TTC549 (cell line): ENCODE data around the gene TNNT3.
"Not testable (repeated sequence)": the region's sequence is repeated elsewhere in the genome, so short reads cannot be mapped to it uniquely, and the experiment has no call there.

Experiments
- FAIRE-seq: peaks from 2 replicates; lab custom pipeline; 2012; peaks lifted over from hg19 to GRCh38; lab: Jason Lieb, UNC

TNNT3 gene

GRCh38 chr11:1881442-1882264 is 37.9 kb upstream of the TNNT3 start:
- no peak for FAIRE-seq

DNA sequence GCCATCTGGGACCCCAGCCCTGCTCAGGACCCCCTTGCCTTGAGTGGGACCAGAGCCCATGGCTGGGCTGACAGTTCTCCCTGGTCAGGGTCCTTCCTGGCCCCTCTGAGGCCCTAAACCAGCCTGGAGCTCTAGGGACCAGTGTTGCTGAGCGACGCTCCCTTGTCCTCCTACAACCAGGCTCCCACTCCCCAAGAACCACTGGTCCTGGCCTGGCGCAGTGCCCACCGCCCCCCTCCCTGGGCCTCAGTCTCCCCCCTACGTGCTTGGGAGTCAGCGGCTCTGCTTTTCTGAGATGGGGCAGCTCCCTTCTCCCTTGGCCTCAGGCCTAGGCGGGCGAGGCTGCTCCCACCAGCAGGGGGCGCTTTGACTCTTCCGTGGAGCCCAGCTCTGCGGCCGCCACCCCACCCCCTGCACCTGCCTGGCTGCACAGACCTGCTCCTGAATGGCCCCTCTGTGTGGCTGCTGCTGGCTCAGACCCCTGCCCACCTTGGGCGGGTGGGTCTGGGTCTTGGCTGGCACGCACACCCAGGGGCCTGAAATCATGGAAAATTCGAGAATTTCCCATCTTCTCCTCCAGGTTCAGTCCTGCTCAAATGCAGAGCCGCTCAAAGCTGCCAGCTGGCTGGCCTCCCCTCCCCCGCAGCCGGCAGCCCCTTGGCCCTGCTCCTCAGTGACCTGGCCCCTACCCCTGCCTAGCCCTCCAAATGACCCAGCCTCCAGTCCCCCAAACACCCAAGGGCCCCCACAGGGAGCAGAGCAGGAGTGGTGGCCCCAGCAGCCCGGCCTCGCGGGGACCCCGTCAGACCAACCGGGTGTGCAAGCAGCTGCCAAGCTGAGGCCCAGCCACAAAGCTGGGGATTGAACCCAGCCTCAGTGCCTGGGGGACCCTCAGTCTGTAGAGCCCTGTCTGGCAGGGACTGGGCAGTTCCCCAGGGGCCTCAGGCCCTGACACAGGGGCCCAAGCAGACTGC is 37.0 kb upstream of the TNNT3 start:
- no peak for FAIRE-seq

DNA sequence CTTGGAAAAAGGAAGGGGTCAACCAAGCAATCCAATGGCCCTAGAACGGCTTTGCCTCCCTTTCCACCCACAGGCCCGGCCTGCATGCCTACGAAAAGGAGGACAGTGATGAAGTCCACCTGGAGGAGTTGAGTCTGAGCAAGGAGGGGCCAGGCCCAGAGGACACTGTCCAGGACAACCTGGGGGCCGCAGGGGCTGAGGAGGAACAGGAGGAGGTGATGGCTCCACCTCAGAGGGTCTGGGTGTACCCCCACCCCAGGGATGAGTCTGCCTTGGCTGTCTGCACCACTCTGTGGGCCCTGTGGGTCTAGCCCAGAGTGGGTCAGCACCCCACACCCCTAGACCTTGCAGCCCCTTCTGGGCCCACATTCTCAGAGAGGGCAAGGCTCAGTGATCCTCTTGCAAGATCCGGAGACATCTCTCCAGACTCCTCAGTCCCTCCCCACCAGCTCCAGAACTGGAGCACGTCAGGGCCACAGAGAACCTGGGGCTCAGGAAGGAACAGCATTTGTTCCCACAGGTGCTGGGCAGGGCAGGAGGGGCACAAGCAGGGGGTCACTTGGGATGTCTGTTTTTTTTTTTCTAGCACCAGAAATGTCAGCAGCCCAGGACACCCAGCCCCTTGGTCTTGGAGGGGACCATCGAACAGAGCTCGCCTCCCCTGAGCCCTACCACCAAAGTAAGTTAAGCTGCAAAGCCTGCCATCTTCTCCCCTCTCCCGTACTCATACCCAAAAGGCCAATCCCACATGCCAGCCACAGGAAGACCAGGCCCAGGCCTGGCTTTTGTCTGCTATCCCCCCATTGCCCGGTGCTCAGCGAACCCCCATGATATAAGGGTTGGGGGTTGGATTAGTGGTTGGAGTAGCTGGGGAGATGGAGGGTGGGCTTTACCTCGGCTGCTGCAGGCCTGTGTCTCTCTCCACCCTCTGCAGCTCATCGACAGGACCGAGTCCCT is 35.9 kb upstream of the TNNT3 start:
- no peak for FAIRE-seq

DNA sequence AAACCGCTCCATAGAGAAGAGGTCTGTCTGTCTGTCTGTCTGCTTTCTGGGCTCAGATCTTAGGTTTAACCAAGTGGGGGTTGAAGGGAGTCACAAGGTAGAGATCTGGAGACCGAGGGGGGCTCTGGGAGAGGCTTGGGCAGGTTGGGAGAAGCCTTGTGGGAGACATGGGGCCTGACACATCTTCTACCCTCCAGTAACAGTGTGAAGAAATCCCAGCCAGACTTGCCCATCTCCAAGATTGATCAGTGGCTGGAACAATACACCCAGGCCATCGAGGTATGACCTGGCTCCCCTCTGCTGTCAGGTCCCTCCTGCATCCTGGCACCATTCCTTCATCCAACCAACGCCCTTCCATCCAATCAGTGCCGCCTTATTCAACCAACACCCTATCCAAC is 35.2 kb upstream of the TNNT3 start:
- FAIRE-seq = no peak

DNA sequence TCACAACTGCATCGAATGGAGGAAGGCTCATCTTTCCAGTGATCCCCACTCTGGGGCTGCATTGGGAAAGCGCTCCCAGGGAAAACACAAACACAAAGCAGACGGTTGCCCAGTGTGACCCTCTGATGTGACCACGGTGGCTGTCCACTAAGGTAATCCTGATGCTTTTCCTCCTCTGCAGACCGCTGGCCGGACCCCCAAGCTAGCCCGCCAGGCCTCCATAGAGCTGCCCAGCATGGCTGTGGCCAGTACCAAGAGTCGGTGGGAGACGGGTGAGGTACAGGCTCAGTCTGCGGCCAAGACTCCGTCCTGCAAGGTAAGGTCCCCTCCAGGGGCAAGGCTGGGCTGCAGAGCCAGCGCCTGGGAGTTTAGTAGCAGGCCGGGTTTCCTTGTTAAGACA is 33.0 kb upstream of the TNNT3 start:
- not testable (repeated sequence) for FAIRE-seq

GRCh38 chr11:1887451-1888346 is 31.8 kb upstream of the TNNT3 start:
- no peak for FAIRE-seq

- no peak for FAIRE-seq
These were observed 31.2 kb upstream of the TNNT3 start for GRCh38 chr11:1888347-1888753.

DNA sequence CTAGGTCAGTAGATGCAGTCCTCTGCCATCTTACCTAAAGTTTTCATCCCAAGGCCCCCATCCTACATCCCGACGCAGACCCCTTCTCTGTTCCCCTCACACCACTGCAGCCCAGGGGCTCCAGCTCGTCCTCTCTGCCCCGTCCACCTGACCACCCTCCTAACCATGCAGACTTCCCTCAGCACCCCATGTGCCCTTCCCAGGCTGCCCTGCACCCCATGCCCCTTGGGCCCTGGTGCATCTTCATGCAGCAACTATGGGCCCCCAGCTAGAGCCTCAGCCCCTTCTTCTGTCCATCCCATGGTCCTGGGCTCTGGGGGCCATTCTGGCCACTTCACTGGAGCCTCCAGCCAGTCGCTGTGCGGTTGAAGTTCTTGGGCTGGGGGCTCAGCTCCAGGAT is 30.7 kb upstream of the TNNT3 start:
- FAIRE-seq = no peak

DNA sequence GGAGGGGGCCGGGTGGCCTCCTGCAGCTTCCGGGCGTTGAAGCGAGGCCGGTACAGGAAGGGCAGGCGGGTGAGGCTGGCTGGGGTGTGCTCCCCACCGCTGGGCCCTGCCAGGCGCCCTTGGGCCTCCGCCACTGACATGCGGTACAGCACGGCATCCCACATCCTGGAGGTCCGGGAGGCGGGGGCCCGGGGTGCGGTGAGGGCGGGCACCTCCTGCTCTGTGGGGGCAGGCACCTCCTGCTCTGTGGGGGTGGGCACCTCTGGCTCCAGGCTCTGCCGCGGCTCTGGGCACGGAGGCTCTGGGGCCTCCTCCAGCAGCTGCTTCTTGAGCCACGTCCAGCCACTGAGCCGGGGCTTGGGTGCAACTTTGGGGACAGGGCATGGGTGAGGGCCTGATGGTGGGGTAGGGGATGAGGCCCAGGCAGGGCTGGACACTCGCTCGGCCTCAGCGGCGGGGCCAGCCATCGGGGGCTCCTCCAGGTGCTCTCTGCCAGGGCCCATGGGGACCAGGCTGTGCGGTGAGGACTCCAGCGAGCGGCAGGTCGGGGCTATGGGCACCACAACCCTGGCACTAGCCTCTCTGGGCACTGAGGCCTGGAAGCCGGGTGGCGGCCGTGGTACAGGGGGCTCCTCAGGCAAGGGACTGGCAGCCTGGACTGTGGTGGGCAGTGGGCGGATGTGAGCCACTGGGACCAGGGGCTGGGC is 30.1 kb upstream of the TNNT3 start:
- FAIRE-seq = no peak

- no peak for FAIRE-seq
These were observed 29.3 kb upstream of the TNNT3 start for GRCh38 chr11:1889941-1890855.

GRCh38 chr11:1890856-1891830 is 28.4 kb upstream of the TNNT3 start:
- no peak for FAIRE-seq

DNA sequence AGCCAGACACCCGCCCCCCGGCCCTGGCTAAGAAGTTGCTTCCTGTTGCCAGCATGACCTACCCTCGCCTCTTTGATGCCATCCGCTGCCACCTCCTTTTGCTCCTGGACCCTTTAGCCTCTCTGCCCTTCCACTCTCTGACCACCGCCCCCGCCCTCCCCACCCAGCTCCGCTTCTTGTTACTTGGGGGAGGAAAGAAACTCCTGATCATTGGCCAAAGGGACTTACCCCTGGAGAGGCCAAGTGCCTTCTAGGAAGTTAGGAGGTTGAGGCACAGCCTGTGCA is 27.7 kb upstream of the TNNT3 start, which contains the start of gene PRR33:
PRR33 (minus strand) TSS at position 65 of the 285 bp plus-strand sequence. CDS start 1,311 bp downstream, outside the sequence.
- no peak for FAIRE-seq

- FAIRE-seq = no peak
These were observed 27.4 kb upstream of the TNNT3 start for GRCh38 chr11:1892116-1892515.

GRCh38 chr11:1892558-1892957 is 26.9 kb upstream of the TNNT3 start:
- no peak for FAIRE-seq

- no peak for FAIRE-seq
These were observed 25.7 kb upstream of the TNNT3 start for GRCh38 chr11:1893581-1894359.

- no peak for FAIRE-seq
These were observed 24.7 kb upstream of the TNNT3 start for GRCh38 chr11:1894759-1895158.

DNA sequence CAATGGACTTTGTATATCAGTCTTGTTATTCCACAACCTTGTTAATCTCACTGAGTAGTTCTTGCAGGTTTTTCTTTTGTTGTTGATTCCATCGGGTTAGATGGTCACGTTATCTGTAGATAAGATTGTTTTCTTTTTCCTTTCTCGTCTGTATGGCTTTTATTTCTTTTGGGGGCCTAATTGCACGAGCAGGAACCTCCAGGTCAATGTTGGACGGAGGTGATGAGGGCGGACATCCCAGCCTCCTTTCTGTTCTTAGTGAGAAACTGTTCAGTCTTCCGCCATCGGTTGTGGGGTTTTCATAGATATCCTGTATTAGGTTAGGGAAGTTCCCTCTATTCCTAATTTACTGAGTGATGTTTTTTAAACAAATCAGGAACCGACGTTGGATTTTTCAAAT is 23.0 kb upstream of the TNNT3 start:
- FAIRE-seq = no peak
